Measurements from ENCODE around the gene RUNX3. TPM values are rescaled to one million over a fixed set of nuclear protein-coding genes. Genes with fewer than 3 reads are reported as not detected.

Gene RUNX3
- total RNA-seq, 1 experiment from 2014 or later, result 8.6 TPM

DNA sequence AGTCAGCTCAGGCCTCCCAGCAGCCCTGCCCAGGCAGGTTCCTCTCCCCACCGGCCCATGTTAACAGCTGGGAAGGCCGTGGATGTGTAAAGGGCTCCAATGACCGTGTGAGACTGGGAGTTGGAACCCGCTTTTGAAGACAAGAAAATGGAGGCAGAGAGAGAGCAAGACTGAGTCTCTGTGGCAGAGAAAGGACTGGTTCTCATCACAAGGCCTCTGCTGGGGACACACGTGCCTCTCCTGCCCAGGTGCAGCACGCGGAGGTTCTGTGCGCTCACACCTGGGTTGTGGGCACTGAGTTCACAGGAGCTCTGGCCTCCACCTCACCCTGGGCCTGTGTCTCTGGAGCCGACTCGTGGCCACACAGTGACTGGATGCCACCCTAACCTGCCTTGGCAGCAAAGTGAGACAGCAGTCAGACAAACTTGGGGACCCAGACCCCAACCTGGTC is 27.0 kb downstream of the RUNX3 start:
- intact Hi-C loops (cut with micrococcal nuclease; ENCODE audit: unreplicated experiment), result no loop called here
- no peak overlapping the region for H3K4me3 ChIP-seq (ENCODE audit: low read depth, low read length, poor library complexity, severe bottlenecking)
- no peaks in the 10 kb centered on the region for H3K27me3 ChIP-seq (replicated peaks; ENCODE audit: insufficient read depth, low read depth, low read length, poor library complexity)
- H3K36me3 ChIP-seq (ENCODE audit: insufficient read depth, low read length, poor library complexity, severe bottlenecking), result no peaks in the 10 kb centered on the region
- H3K27ac ChIP-seq (ENCODE audit: low read depth, low read length, poor library complexity, severe bottlenecking), result no peak overlapping the region
- no peak for TF ChIP-seq EZH2 (IDR thresholded peaks at IDR 0.05; ENCODE audit: borderline replicate concordance, low read depth, low read length, poor library complexity, severe bottlenecking)
- TF ChIP-seq, protein P1, sequence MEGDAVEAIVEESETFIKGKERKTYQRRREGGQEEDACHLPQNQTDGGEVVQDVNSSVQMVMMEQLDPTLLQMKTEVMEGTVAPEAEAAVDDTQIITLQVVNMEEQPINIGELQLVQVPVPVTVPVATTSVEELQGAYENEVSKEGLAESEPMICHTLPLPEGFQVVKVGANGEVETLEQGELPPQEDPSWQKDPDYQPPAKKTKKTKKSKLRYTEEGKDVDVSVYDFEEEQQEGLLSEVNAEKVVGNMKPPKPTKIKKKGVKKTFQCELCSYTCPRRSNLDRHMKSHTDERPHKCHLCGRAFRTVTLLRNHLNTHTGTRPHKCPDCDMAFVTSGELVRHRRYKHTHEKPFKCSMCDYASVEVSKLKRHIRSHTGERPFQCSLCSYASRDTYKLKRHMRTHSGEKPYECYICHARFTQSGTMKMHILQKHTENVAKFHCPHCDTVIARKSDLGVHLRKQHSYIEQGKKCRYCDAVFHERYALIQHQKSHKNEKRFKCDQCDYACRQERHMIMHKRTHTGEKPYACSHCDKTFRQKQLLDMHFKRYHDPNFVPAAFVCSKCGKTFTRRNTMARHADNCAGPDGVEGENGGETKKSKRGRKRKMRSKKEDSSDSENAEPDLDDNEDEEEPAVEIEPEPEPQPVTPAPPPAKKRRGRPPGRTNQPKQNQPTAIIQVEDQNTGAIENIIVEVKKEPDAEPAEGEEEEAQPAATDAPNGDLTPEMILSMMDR (conservative IDR thresholded peaks at IDR 0.05; ENCODE audit: low read depth, low read length), result no peak
- CTCF ChIA-PET, result no interaction called here
- POLR2A ChIA-PET (ENCODE audit: low non-redundant PET), result no interaction called here
- H3K9me3 ChIP-seq (ENCODE audit: low read depth, low read length, poor library complexity, severe bottlenecking), result no peaks in the 10 kb centered on the region
- no peaks in the 10 kb centered on the region for H3K4me1 ChIP-seq (ENCODE audit: insufficient read depth, low read length, poor library complexity, severe bottlenecking)
- no TSS peak for BruUV-seq (replicated peaks)
- no peak for DNase-seq (ENCODE audit: low spot score)

DNA sequence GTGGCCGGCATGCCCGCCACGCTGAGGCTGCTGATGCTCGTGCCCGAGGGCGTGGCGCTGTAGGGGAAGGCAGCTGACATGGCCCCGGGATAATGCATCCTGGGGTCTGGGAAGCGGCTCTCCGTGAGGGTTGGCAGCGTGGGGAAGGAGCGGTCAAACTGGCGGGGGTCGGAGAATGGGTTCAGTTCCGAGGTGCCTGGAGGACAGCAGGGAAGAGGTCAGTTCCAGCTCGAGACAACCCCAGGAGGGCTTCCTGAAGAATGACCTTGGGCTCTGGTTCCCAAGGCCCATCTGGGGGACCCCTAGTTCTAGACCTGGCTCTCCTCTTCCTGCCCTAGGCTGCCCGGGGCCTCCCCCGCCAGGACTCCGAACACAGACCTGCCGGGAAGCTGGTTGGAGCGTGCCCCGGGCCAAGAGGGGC is 27.6 kb downstream of the RUNX3 start:
- H3K9me3 ChIP-seq (ENCODE audit: low read depth, low read length, poor library complexity, severe bottlenecking), result no peaks in the 10 kb centered on the region
- intact Hi-C loops (cut with micrococcal nuclease; ENCODE audit: unreplicated experiment), result no loop called here
- no TSS peak for BruUV-seq (replicated peaks)
- POLR2A ChIA-PET (ENCODE audit: low non-redundant PET), result no interaction called here
- DNase-seq (ENCODE audit: low spot score), result no peak
- H3K27me3 ChIP-seq (replicated peaks; ENCODE audit: insufficient read depth, low read depth, low read length, poor library complexity), result no peaks in the 10 kb centered on the region
- H3K27ac ChIP-seq (ENCODE audit: low read depth, low read length, poor library complexity, severe bottlenecking), result no peak overlapping the region
- CTCF ChIA-PET, result no interaction called here
- TF ChIP-seq EZH2 (IDR thresholded peaks at IDR 0.05; ENCODE audit: borderline replicate concordance, low read depth, low read length, poor library complexity, severe bottlenecking), result no peak
- TF ChIP-seq, protein P1 (conservative IDR thresholded peaks at IDR 0.05; ENCODE audit: low read depth, low read length), result no peak
- H3K4me3 ChIP-seq (ENCODE audit: low read depth, low read length, poor library complexity, severe bottlenecking), result no peak overlapping the region
- no peaks in the 10 kb centered on the region for H3K36me3 ChIP-seq (ENCODE audit: insufficient read depth, low read length, poor library complexity, severe bottlenecking)
- no peaks in the 10 kb centered on the region for H3K4me1 ChIP-seq (ENCODE audit: insufficient read depth, low read length, poor library complexity, severe bottlenecking)

DNA sequence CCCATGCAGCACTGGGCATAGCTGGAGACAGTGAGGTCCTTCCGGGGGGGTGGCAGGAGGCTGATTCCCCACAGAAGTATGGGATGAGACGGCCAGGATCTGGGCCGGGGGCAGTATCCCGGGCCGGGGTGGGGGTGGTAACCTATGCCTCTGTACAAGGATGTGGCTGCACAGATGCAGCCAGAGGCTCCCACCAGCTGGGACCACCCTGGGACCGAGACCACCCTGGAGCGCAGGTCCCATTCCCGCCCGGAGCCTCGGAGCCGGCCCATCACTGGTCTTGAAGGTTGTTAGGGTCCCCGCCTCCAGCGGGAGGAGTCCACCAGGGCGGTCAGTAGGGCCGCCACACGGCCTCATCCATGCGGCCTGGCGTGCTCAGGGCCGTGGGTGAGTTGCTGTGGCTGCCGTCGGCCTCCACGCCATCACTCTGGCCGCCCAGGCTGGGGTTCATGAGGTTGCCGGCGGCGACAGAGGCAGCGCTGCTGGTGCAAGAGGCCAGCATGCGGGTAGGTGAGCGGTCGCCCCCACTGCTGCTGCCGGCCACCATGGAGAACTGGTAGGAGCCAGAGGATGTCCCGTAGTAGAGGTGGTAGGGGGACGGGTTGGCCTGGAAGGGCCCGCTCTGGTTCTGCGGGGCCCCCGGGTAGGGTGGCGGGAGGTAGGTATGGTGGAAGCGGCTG is 28.1 kb downstream of the RUNX3 start:
- intact Hi-C loops (cut with micrococcal nuclease; ENCODE audit: unreplicated experiment), result no loop called here
- H3K36me3 ChIP-seq (ENCODE audit: insufficient read depth, low read length, poor library complexity, severe bottlenecking), result no peaks in the 10 kb centered on the region
- no TSS peak for BruUV-seq (replicated peaks)

More for the DNA sequence above, 28.1 kb downstream of the RUNX3 start:
- Histone ChIP-seq H3K4me1 (ENCODE audit: insufficient read depth, low read length, poor library complexity, severe bottlenecking) (no peaks in the 10 kb centered on the region), H3K27ac (ENCODE audit: low read depth, low read length, poor library complexity, severe bottlenecking) (no peak overlapping the region), H3K9me3 (ENCODE audit: low read depth, low read length, poor library complexity, severe bottlenecking) (no peaks in the 10 kb centered on the region), H3K4me3 (ENCODE audit: low read depth, low read length, poor library complexity, severe bottlenecking) (no peak overlapping the region), H3K27me3 (replicated peaks; ENCODE audit: insufficient read depth, low read depth, low read length, poor library complexity) (no peaks in the 10 kb centered on the region)
- no peak for DNase-seq (ENCODE audit: low spot score)
- ChIA-PET CTCF (interaction anchor here (0.6 kb wide), 2 partner anchors 160 to 214 kb away, joined by 3 to 7 read pairs; no protein-coding TSS in a partner anchor), POLR2A (ENCODE audit: low non-redundant PET) (no interaction called here)
- TF ChIP-seq, protein P1 (conservative IDR thresholded peaks at IDR 0.05; ENCODE audit: low read depth, low read length), result no peak
- TF ChIP-seq EZH2 (IDR thresholded peaks at IDR 0.05; ENCODE audit: borderline replicate concordance, low read depth, low read length, poor library complexity, severe bottlenecking), result no peak
